HepG2 (cell line): ENCODE results near the gene ECHS1. TPM values are rescaled to one million over a fixed set of nuclear protein-coding genes. Genes with fewer than 3 reads are reported as not detected.

Experiments
- ATAC-seq: fragments of 200-7000 bp; cut with Tn5 transposase; 3 replicates; pipeline ENCODE4 v1.9.1; 2020; ENCODE audit warnings: mild to moderate bottlenecking, moderate library complexity
- BruUV-seq: library from RNA; stranded (reverse); fragments of 400-500 nt; replicated peaks from 2 replicates; lab custom pipeline; 2021; lab: Mats Ljungman, UMichigan
- CTCF ChIA-PET: fragments of 300-600 bp; formaldehyde crosslinking; extraction: SDS; loops from one replicate; lab custom pipeline; 2021; ENCODE audit warnings: low total read pairs, inconsistent platforms, low intra/inter-chr PET ratio; lab: Yijun Ruan, JAX
- POLR2A ChIA-PET: fragments of 350-600 bp; sonication (Branson Sonifier 250); formaldehyde crosslinking; loops from one replicate; lab custom pipeline; 2020; ENCODE audit warnings: antibody characterized with exemption, inconsistent platforms; lab: Yijun Ruan, JAX
- DNase-seq: peaks from one replicate; pipeline ENCODE4 v3.0.0-alpha.2; 2015; ENCODE audit warnings: low spot score
- FAIRE-seq: peaks from 3 replicates; lab custom pipeline; 2011; peaks lifted over from hg19 to GRCh38; lab: Jason Lieb, UNC
- H2AFZ ChIP-seq: one replicate; pipeline ENCODE4 v1.6.1; 2011; ENCODE audit warnings: low read length, inconsistent platforms
- H3K27ac ChIP-seq: fragments of 300-600 bp; 3 replicates; pipeline ENCODE4 v1.8.0; 2011; ENCODE audit warnings: mixed run types, mild to moderate bottlenecking, mixed read lengths, low read length, inconsistent platforms; ENCODE audit not compliant: insufficient read depth; ENCODE audit errors: extremely low read length
- H3K27me3 ChIP-seq, 2 experiments: fragments of 200-600 bp in 1 of 2; 2 replicates in 1 of 2; 3 replicates in 1 of 2; pipeline versions ENCODE4 v1.6.0 to v1.8.0; 2011; ENCODE audit warnings: low read length in 2 of 2, mild to moderate bottlenecking in 2 of 2, moderate library complexity in 2 of 2, inconsistent platforms in 1 of 2; ENCODE audit not compliant: insufficient read depth in 2 of 2, control insufficient read depth in 1 of 2
- H3K36me3 ChIP-seq, 2 experiments: fragments of 200-600 bp in 1 of 2; replicated peaks in 1 of 2; 2 replicates in 1 of 2; 3 replicates in 1 of 2; pipeline versions ENCODE4 v1.5.1 to v1.8.0; 2011; ENCODE audit warnings: low read length in 2 of 2, inconsistent platforms in 1 of 2; ENCODE audit not compliant: insufficient read depth in 2 of 2, control insufficient read depth in 1 of 2
- H3K4me1 ChIP-seq: 2 replicates; pipeline ENCODE4 v1.5.1; 2012; ENCODE audit warnings: low read length, inconsistent platforms; ENCODE audit not compliant: insufficient read depth
- H3K4me2 ChIP-seq: 2 replicates; pipeline ENCODE4 v1.6.0; 2011; ENCODE audit warnings: low read depth, low read length, inconsistent platforms
- H3K4me3 ChIP-seq, 3 experiments: fragments of 200-600 bp in 1 of 3; sonication (generic), shearing (Covaris generic) in 1 of 3; replicated peaks in 1 of 3; 2 replicates each; pipeline ENCODE4 v1.5.1; 2011 to 2016; ENCODE audit warnings: low read length in 3 of 3, inconsistent platforms in 2 of 3, low read depth in 2 of 3, mild to moderate bottlenecking in 2 of 3, control low read depth in 1 of 3, mixed read lengths in 1 of 3; ENCODE audit not compliant: insufficient read depth in 1 of 3
- H3K79me2 ChIP-seq: one replicate; pipeline ENCODE4 v1.6.1; 2011; ENCODE audit warnings: low read length, inconsistent platforms; ENCODE audit not compliant: insufficient read depth
- H3K9ac ChIP-seq: 2 replicates; pipeline ENCODE4 v1.6.0; 2011; ENCODE audit warnings: mild to moderate bottlenecking, low read depth, low read length, inconsistent platforms; ENCODE audit not compliant: insufficient read depth
- H3K9me3 ChIP-seq: 2 replicates; pipeline ENCODE4 v1.5.1; 2012; ENCODE audit warnings: mild to moderate bottlenecking, low read length
- H4K20me1 ChIP-seq: 2 replicates; pipeline ENCODE4 v1.6.0; 2011; ENCODE audit warnings: inconsistent platforms, mild to moderate bottlenecking, low read length, moderate library complexity; ENCODE audit not compliant: insufficient read depth
- NR2F2 ChIP-seq: IDR thresholded peaks from 2 replicates; pipeline ENCODE4 v1.6.1; 2012; ENCODE audit warnings: low read depth, inconsistent platforms, borderline replicate concordance
- POLR2AphosphoS5 ChIP-seq: IDR thresholded peaks from 2 replicates; pipeline ENCODE4 v1.6.1; 2012; ENCODE audit warnings: low read depth, low read length
- POLR2G ChIP-seq: fragments of 200-400 bp; formaldehyde crosslinking; IDR thresholded peaks from 2 replicates; pipeline ENCODE4 v1.6.1; 2018; ENCODE audit warnings: mild to moderate bottlenecking, low read depth, low read length, moderate library complexity
- RAD21 ChIP-seq: fragments of 450-650 bp; formaldehyde crosslinking; IDR thresholded peaks from 2 replicates; pipeline ENCODE4 v1.5.0; 2020; ENCODE audit warnings: mild to moderate bottlenecking
- RBM22 ChIP-seq: fragments of 200-400 bp; formaldehyde crosslinking; optimal IDR thresholded peaks from 2 replicates; pipeline ENCODE3; 2017; ENCODE audit warnings: mild to moderate bottlenecking, low read length, moderate library complexity
- ZNF264 ChIP-seq: sonication (generic); formaldehyde crosslinking; IDR thresholded peaks from 2 replicates; pipeline ENCODE4 v1.4.0; 2020; ENCODE audit warnings: missing genetic modification reagents
- ZNF451 ChIP-seq: sonication (generic); formaldehyde crosslinking; IDR thresholded peaks from 2 replicates; pipeline ENCODE4 v1.5.0; 2020; ENCODE audit warnings: mild to moderate bottlenecking, missing genetic modification reagents
- ZNF775 ChIP-seq: sonication (generic); formaldehyde crosslinking; IDR thresholded peaks from 2 replicates; pipeline ENCODE4 v1.4.0; 2020; ENCODE audit warnings: missing genetic modification reagents, mild to moderate bottlenecking, moderate library complexity, borderline replicate concordance
- WGBS: methylation state at CpG from one replicate; pipeline ENCODE4 v1.1.6; 2017; ENCODE audit warnings: low lambda C conversion rate; 5-methylcytosine and 5-hydroxymethylcytosine counted together
- in situ Hi-C: cut with HindIII; loops from 2 replicates; pipeline ENCODE4 v1.10.0; 2017; ENCODE audit warnings: low pct_unique_long_range_greater_than_20kb; ENCODE audit not compliant: extremely low pct_ligation_motif_present
- intact Hi-C: fragments of 100-400 bp; cut with micrococcal nuclease; formaldehyde crosslinking; loops from one replicate; pipeline ENCODE4 v1.10.0; 2022; ENCODE audit not compliant: unreplicated experiment
- polyA plus RNA-seq, 8 experiments: library from polyadenylated mRNA; depleted of rRNA in 3 of 8; stranded (reverse) in 7 of 8; unstranded in 1 of 8; fragments of >200 nt; fragmentation: Illumina TruSeq in 4 of 8; extraction: Trizol in 4 of 8; gene quantifications; 2 replicates each; pipeline versions ENCODE4 v1.2.1 to v1.2.3, GENCODE V29; 2011 to 2016; ENCODE audit warnings: low read depth in 4 of 8, missing spikeins in 1 of 8, mixed read lengths in 1 of 8; ENCODE audit not compliant: insufficient read depth in 1 of 8
- total RNA-seq, 5 experiments: library from RNA; depleted of rRNA; stranded (reverse); fragments of >200 nt; fragmentation: Illumina TruSeq; extraction: Trizol; gene quantifications; 2 replicates each; pipeline ENCODE4 v1.2.3, GENCODE V29; 2016; ENCODE audit warnings: low read depth in 1 of 5
- TF ChIP-seq, protein P1 (sequence below): sonication (generic); formaldehyde crosslinking; IDR thresholded peaks from 2 replicates; pipeline ENCODE4 v1.4.0; 2020; ENCODE audit warnings: missing genetic modification reagents
- TF ChIP-seq, protein P2 (sequence below): sonication (generic); formaldehyde crosslinking; IDR thresholded peaks from 2 replicates; pipeline ENCODE4 v1.8.1; 2023; ENCODE audit warnings: missing genetic modification reagents, inconsistent platforms, borderline replicate concordance

The ECHS1 gene
- total and polyA plus RNA-seq, 2 of the 13 experiments (the other 11 are each of a cell fraction or from before 2014, with no cell fraction given), result 32.7 to 195 TPM

DNA sequence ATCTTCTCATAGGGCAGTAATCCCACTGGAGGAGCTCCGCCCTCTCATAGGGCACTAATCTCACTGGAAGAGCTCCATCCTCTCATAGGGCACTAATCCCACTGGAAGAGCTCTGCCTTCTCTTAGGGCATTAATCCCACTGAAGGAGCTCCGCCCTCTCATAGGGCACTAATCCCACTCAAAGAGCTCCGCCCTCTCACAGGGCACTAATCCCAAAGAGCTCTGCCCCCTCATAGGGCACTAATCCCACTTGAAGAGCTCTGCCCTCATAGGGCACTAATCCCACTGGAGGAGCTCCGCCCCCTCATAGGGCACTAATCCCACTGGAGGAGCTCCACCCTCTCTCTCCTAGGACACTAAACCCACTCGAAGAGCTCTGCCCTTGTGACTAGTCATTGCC lies 11.9 kb downstream of the ECHS1 start:
- H2AFZ ChIP-seq, result no peak overlapping the region
- WGBS, result 86% methylated on average over 4 of the region's 5 CpGs
- no peak for FAIRE-seq
- POLR2A ChIA-PET, result interaction anchor here (1.3 to 5.8 kb wide), 4 partner anchors 11 to 33 kb away, joined by 3 to 78 read pairs (median 31); partner anchors contain the start of genes ECHS1, MTG1, PAOX and PRAP1
- no TSS peak for BruUV-seq
- in situ Hi-C loops, result no loop called here
- H3K4me1 ChIP-seq, result peaks cover 31% of the 10 kb centered on the region
- no peak overlapping the region for H3K27ac ChIP-seq
- H3K27me3 ChIP-seq, result no peaks in the 10 kb centered on the region
- TF ChIP-seq, protein P1, sequence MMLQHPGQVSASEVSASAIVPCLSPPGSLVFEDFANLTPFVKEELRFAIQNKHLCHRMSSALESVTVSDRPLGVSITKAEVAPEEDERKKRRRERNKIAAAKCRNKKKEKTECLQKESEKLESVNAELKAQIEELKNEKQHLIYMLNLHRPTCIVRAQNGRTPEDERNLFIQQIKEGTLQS (CRISPR knock-in tag), result no peak
- peak; percentile 46; the same call in 1 of the 2 replicates for TF ChIP-seq POLR2G
- peak; percentile 78 for TF ChIP-seq ZNF264 (CRISPR knock-in tag)
- 0 out of 2 replicates have a peak, but pooled peaks have one; percentile 46 for TF ChIP-seq POLR2AphosphoS5
- peak; percentile 25 for TF ChIP-seq RBM22
- no peak for TF ChIP-seq RAD21 (CRISPR knock-in tag)
- TF ChIP-seq, protein P2, sequence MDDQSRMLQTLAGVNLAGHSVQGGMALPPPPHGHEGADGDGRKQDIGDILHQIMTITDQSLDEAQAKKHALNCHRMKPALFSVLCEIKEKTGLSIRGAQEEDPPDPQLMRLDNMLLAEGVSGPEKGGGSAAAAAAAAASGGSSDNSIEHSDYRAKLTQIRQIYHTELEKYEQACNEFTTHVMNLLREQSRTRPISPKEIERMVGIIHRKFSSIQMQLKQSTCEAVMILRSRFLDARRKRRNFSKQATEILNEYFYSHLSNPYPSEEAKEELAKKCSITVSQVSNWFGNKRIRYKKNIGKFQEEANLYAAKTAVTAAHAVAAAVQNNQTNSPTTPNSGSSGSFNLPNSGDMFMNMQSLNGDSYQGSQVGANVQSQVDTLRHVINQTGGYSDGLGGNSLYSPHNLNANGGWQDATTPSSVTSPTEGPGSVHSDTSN, result no peak
- TF ChIP-seq NR2F2, result no peak
- TF ChIP-seq ZNF775, result no peak
- TF ChIP-seq ZNF451 (CRISPR knock-in tag), result no peak
- H3K4me2 ChIP-seq, result no peak overlapping the region
- no peak overlapping the region for H3K9ac ChIP-seq
- DNase-seq, result no peak
- peaks cover 20 to 38% of the 10 kb centered on the region in 2 experiments for H3K36me3 ChIP-seq
- CTCF ChIA-PET, result no interaction called here
- no peaks in the 10 kb centered on the region for H4K20me1 ChIP-seq
- H3K79me2 ChIP-seq, result peaks cover 11% of the 10 kb centered on the region
- no peak overlapping the region for H3K4me3 ChIP-seq
- intact Hi-C loops, result no loop called here
- no peaks in the 10 kb centered on the region for H3K9me3 ChIP-seq
- ATAC-seq, result no peak
